Naive thymus-derived CD8-positive, alpha-beta T cell (primary cell): ENCODE data around the gene SLC9A9. TPM values are rescaled to one million over a fixed set of nuclear protein-coding genes. Genes with fewer than 3 reads are reported as not detected.
A peak's percentile ranks its signal among the peaks of the same experiment; 100 is the strongest.
"Not testable (repeated sequence)": the region's sequence is repeated elsewhere in the genome, so short reads cannot be mapped to it uniquely, and the experiment has no call there.

ENCODE experiments used
- ATAC-seq, 2 donors: fragments of 150-1000 bp; cut with Tn5 transposase in 1 of 2; sonication (Bioruptor Pico), chemical (Tn5 transposase) in 1 of 2; 1 replicate in 1 of 2; 2 replicates in 1 of 2; pipeline ENCODE4 v1.10.0; 2021; ENCODE audit warnings: mild to moderate bottlenecking in 2 of 2, moderate library complexity in 2 of 2
- POLR2A ChIA-PET: fragments of 350-600 bp; sonication (Branson Sonifier 250); formaldehyde crosslinking; loops from one replicate; lab custom pipeline; 2021; ENCODE audit warnings: antibody characterized with exemption; lab: Charles Lee
- DNase-seq, 10 donors: peaks; one replicate each; pipeline versions ENCODE4 v3.0.0 to v3.0.0-alpha.2; 2020 to 2022
- H3K27ac Mint-ChIP-seq, 10 donors: one replicate each; pipeline ENCODE4 v1.8.0; 2020 to 2022; ENCODE audit warnings: mild to moderate bottlenecking in 10 of 10, mixed read lengths in 10 of 10, moderate library complexity in 4 of 10, inconsistent platforms in 1 of 10
- H3K27me3 Mint-ChIP-seq, 5 donors: one replicate each; pipeline ENCODE4 v1.8.0; 2021 to 2022; ENCODE audit warnings: mixed read lengths in 5 of 5
- H3K36me3 Mint-ChIP-seq, 3 donors: one replicate each; pipeline ENCODE4 v1.8.0; 2020 to 2022; ENCODE audit warnings: mixed read lengths in 3 of 3, mild to moderate bottlenecking in 2 of 3, inconsistent platforms in 1 of 3
- H3K4me1 Mint-ChIP-seq, 4 donors: one replicate each; pipeline ENCODE4 v1.8.0; 2021 to 2022; ENCODE audit warnings: mixed read lengths in 4 of 4
- H3K4me3 Mint-ChIP-seq, 10 donors: one replicate each; pipeline ENCODE4 v1.8.0; 2020 to 2022; ENCODE audit warnings: mild to moderate bottlenecking in 10 of 10, mixed read lengths in 10 of 10, moderate library complexity in 6 of 10, inconsistent platforms in 1 of 10
- H3K9me3 Mint-ChIP-seq, 9 donors: one replicate each; pipeline ENCODE4 v1.8.0; 2020 to 2022; ENCODE audit warnings: mixed read lengths in 9 of 9, mild to moderate bottlenecking in 3 of 9, inconsistent platforms in 1 of 9, moderate library complexity in 1 of 9
- polyA plus RNA-seq, 3 donors: library from polyadenylated mRNA; unstranded; fragments of 300-500 nt; fragmentation: Illumina TruSeq; gene quantifications; one replicate each; pipeline ENCODE4 v1.2.3, GENCODE V29; 2021
- total RNA-seq, 8 experiments: library from RNA in 2 of 8; stranded (reverse) in 2 of 8; gene quantifications; one replicate each; pipeline ENCODE4 v1.2.3 and lab custom pipeline; 2021 to 2026

Gene SLC9A9
- total RNA-seq (10 to 100 TPM in 1 of 2 experiments, 1 to 10 TPM in 1; 9.6 to 10.9 TPM), polyA plus RNA-seq (10 to 100 TPM; 14.2 to 19.4 (median 17.3) TPM), total RNA-seq (lab: John Stamatoyannopoulos, UW) (0.84 to 15.8 (median 6.9) reads per million in 6 experiments)

DNA sequence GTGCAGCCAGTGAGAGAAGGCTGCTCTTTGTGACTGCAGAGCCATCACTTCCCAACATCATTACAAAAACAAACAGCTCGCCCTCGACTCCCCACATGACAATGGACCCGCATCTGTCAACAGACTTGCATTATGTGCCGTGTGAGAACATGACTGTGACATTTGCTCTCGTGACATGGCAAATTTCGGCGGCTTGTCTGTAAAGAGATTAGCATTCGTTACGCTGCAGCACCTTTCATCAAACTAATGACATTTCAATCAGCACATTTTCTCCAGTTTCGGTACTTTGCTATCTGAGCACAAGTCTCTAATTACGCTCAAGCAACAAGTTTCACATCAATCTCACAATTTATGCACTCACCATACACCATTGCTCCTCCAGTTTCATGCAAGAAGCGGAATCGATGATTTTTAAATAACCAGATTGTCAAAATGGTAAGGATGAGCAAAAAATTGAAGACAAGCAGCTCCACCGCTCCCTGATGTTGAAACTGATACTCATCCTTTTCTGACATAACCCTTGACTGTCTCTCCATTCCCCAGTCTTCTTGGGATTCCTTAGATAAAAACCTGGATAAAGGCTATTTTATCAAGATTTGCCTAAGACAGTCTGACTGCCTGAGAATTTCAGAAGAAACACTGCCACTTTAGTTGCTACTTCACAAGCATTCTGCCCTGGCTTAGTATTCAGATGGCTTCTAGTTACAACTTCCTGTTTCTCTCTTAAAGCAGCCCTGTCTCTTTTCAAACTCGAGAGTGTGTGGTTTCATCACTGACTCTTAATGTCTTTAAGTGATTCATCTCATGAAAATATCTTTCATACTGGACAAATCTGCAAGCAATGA, at the start of gene SLC9A9:
SLC9A9 (minus strand) TSS at position 682 of the 845 bp plus-strand sequence; CDS start at position 536, 146 bp downstream.
- ATAC-seq (peak; percentile 90 to 98), DNase-seq (peak in 7 of 10 donors; percentile 10 to 44 (median 21))
- Mint-ChIP-seq H3K9me3 (no peaks in the 10 kb centered on the region), H3K36me3 (no peaks in the 10 kb centered on the region), H3K4me1 (peaks cover 10 to 54% (median 41%) of the 10 kb centered on the region in 4 donors), H3K27me3 (no peaks in the 10 kb centered on the region), H3K27ac (peak within 1 kb of the TSS; percentile 79 to 95 (median 94)), H3K4me3 (peak within 1 kb of the TSS; percentile 88 to 100 (median 98))
- POLR2A ChIA-PET: interaction anchor here (0.7 to 3.7 kb wide), 2 partner anchors 124 to 660 kb away, joined by 4 to 19 read pairs; partner anchors contain the start of gene DIPK2A

DNA sequence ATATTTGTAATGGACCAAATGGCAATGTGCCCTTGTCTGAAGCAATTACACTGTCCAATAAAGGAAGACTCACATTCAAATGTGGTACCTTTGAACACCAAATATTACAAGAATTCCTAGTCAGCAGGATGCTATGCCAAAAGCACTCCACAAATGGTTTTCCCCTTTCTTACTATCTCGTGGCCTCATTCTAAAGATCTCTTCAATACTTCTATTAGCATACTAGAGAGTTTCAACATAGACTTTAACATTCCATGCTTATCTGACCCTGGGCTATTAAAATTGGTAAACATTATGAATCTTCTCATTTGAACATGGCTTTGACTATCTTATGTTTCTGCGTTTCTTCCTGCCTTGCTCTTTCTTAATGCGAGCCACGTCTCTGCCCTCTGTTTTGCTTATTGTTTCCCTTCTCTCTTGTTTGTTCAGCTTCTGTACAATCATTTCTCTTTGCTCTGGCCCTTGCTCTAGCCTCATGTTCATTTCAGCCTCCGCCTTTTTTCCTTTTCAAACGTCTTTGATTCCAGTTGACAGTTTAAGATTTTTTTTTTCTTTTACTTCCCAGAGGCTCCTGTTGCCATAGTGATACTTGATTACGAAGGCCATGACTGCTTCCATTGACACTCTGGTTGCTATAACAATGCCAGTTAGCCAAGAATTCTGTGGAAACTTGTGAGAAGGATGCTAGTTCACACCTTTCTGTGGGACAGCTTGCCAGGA, 49.5 kb upstream of the SLC9A9 start:
- Mint-ChIP-seq H3K4me3 (no peak overlapping the region), H3K27ac (no peak overlapping the region), H3K4me1 (no peaks in the 10 kb centered on the region), H3K27me3 (peaks cover 0 to 13% (median 5%) of the 10 kb centered on the region in 5 donors), H3K9me3 (no peaks in the 10 kb centered on the region), H3K36me3 (no peaks in the 10 kb centered on the region)
- ATAC-seq (no peak), DNase-seq (no peak)
- POLR2A ChIA-PET: no interaction called here

DNA sequence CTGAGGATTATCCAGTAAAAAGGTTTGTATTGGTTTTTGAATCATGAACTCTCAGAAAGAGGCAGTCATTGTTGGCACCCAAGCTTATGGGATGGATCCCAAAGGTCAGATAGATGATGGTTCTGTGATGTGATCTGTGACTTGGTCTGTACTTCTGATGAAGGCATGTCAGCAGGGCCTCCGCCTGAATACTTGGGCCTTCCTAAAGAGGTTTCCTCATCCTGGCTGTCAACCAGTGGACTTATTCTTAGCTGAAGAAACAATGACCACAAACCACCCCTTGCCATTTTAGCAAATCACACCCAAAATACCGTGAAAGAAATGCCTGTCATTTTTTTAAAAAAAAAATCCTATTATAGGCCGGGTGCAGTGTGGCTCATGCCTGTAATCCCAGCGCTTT, 48.2 kb upstream of the SLC9A9 start:
- Mint-ChIP-seq H3K4me1 (no peaks in the 10 kb centered on the region), H3K4me3 (no peak overlapping the region), H3K36me3 (no peaks in the 10 kb centered on the region), H3K27ac (no peak overlapping the region), H3K27me3 (peaks cover 9 to 25% (median 11%) of the 10 kb centered on the region in 5 donors), H3K9me3 (no peaks in the 10 kb centered on the region)
- POLR2A ChIA-PET: no interaction called here
- no peak for ATAC-seq
- DNase-seq: no peak

DNA sequence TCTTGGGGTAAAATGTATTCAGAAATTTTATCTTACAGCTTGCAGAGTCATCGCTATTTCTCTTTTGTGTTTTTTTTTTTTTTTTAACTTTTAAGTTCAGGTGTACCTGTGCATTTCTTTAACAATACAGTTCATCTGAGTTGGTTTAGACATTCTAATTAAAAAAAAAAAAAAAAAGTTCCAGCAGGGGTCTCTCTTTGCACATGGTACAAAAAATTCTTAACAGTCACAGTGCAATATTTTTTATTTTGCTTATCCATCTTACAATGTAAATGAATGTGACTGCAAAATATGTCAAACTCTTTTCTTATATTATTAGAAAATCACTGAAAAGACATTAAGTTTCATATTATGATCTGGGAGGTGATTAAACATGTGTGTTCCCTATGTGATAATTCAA, 47.5 kb upstream of the SLC9A9 start:
- H3K27me3 Mint-ChIP-seq: peaks cover 9 to 23% (median 11%) of the 10 kb centered on the region in 5 donors
- H3K9me3 Mint-ChIP-seq: no peaks in the 10 kb centered on the region
- ATAC-seq (no peak), DNase-seq (peak in 1 of 10 donors; percentile 4)
- no peaks in the 10 kb centered on the region for H3K36me3 Mint-ChIP-seq
- no peaks in the 10 kb centered on the region for H3K4me1 Mint-ChIP-seq
- H3K27ac Mint-ChIP-seq: no peak overlapping the region
- POLR2A ChIA-PET: no interaction called here
- no peak overlapping the region for H3K4me3 Mint-ChIP-seq

DNA sequence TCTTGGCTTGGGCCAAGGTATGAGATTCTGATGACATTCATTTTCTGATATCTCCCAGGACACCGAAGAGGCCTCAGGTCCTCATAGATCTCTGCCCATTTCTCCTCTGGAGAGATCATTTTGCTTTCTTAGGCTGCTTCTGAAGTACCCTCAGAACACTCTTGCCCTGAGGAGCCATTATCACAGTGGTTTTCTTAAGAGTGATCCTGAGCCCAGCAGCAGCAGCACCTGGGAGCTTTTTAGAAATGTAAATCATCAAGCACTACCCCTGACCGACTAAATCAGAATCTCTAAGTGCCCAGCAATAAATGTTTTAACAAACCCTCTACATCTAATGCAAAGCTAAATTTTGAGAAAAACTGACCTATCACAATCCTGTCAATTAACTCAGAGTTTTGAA, 40.6 kb upstream of the SLC9A9 start:
- POLR2A ChIA-PET: no interaction called here
- no peak overlapping the region for H3K4me3 Mint-ChIP-seq
- no peak overlapping the region for H3K27ac Mint-ChIP-seq
- H3K4me1 Mint-ChIP-seq: no peaks in the 10 kb centered on the region
- peaks cover 0 to 2% (median 0%) of the 10 kb centered on the region in 9 donors for H3K9me3 Mint-ChIP-seq
- no peak for DNase-seq
- no peaks in the 10 kb centered on the region for H3K36me3 Mint-ChIP-seq
- peaks cover 6 to 16% (median 12%) of the 10 kb centered on the region in 5 donors for H3K27me3 Mint-ChIP-seq
- ATAC-seq: no peak

DNA sequence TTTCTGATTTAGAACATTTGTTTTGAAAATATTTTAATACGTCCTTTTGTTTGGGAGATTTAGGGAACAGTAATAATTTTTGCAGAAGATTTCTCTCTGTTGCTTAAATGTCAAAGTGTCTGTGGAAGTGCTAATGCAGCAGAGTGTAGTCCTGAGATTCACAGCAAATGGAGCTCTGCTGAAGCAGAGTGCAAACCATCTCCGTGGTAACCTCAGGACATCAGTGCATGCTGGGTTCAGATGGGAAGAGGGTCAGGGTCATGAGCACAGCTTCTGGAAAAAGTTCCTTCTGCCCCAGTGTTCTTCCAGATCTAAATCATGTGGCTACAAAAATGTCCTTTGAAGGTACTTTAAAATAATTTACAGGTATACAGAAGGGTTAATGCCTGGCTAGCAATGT, 39.9 kb upstream of the SLC9A9 start:
- Mint-ChIP-seq H3K4me3 (no peak overlapping the region), H3K27me3 (peaks cover 6 to 23% (median 11%) of the 10 kb centered on the region in 5 donors), H3K36me3 (no peaks in the 10 kb centered on the region), H3K4me1 (no peaks in the 10 kb centered on the region), H3K27ac (peak overlapping the region in 1 of 10 donors; percentile 4), H3K9me3 (peaks cover 0 to 2% (median 0%) of the 10 kb centered on the region in 9 donors)
- DNase-seq: no peak
- no peak for ATAC-seq
- POLR2A ChIA-PET: no interaction called here

DNA sequence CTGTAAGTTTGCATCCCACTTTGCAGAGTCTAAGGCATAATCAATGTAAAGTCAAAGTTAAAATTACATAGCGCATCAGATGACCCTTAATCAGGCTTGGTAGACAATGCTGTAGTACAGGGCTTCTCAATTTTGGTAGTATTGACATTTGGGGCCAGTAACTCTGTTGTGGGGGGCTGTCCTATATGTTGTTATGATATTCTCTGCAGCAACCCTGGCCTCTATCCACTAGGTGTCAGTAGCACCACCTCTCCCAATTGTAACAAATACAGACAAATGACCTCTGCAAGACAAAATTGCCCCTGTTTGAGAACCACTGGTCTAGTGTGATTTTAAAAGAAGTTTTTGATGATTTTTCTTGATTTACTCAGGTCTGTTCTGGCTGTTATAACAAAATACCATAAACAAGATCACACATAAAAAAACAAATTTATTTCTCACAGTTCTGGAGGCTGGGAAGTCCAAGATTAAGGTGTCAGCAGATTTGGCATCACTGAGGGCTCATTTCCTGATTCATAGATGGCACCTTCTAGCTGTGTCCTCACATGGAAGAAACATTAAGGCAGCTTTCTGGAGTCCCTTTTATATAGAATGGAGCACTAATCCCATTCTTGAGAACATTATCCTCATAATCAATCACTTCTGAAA, 37.6 kb upstream of the SLC9A9 start:
- Mint-ChIP-seq H3K27ac (no peak overlapping the region), H3K9me3 (peaks cover 0 to 2% (median 0%) of the 10 kb centered on the region in 9 donors), H3K27me3 (peaks cover 0 to 18% (median 5%) of the 10 kb centered on the region in 5 donors), H3K4me3 (no peak overlapping the region), H3K36me3 (no peaks in the 10 kb centered on the region), H3K4me1 (no peaks in the 10 kb centered on the region)
- peak; percentile 69 to 80 for ATAC-seq
- peak in 7 of 10 donors; percentile 6 to 59 (median 32) for DNase-seq
- POLR2A ChIA-PET: no interaction called here

DNA sequence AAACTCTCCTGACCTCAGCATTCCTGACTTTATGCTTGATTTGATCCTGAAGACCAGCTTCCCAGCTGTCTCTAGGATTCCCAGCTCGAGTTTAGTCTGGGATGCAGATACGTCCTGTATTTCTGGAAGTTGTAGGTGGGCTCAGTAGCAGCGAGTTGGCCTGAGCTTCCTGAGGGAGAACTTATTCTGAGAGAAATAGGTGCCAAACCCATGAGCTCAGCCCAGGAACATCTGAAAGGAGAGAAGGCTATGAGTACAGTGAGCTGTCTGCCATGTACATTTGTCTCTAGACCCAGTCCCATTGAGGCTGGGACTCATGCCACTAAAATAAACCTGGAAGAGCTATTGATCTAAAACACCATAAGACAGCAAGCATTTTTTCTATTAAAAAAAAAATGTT, 36.6 kb upstream of the SLC9A9 start:
- Mint-ChIP-seq H3K4me3 (no peak overlapping the region), H3K27ac (no peak overlapping the region), H3K4me1 (no peaks in the 10 kb centered on the region), H3K9me3 (peaks cover 0 to 2% (median 0%) of the 10 kb centered on the region in 9 donors), H3K27me3 (peaks cover 3 to 20% (median 5%) of the 10 kb centered on the region in 5 donors), H3K36me3 (no peaks in the 10 kb centered on the region)
- DNase-seq (no peak), ATAC-seq (no peak)
- POLR2A ChIA-PET: interaction anchor here (0.5 kb wide), 1 partner anchor 1977 kb away, joined by 3 read pairs; no protein-coding TSS in a partner anchor

DNA sequence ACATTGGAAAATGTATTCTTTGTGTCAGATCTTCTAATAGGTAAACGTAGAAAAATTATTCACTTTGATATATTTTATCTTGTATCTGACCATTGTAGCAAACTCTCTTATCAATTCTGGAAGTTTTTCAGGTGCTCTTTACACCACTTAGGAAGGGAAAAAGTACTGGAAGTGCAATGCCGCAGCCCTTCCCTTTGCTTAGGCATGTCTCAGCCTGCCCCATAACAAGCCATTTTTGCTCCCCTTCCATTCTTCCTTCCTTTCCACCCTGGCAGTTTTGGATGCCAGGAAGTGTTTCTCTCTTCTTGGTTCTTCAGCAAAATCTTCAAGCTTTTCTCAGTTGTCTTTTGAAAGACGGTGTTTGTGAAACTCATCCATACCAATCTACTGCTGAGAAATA, 34.9 kb upstream of the SLC9A9 start:
- DNase-seq (no peak), ATAC-seq (no peak)
- POLR2A ChIA-PET: no interaction called here
- H3K9me3 Mint-ChIP-seq: peaks cover 0 to 2% (median 0%) of the 10 kb centered on the region in 9 donors
- no peaks in the 10 kb centered on the region for H3K4me1 Mint-ChIP-seq
- H3K36me3 Mint-ChIP-seq: no peaks in the 10 kb centered on the region
- peaks cover 3 to 20% (median 5%) of the 10 kb centered on the region in 5 donors for H3K27me3 Mint-ChIP-seq
- H3K4me3 Mint-ChIP-seq: no peak overlapping the region
- no peak overlapping the region for H3K27ac Mint-ChIP-seq

DNA sequence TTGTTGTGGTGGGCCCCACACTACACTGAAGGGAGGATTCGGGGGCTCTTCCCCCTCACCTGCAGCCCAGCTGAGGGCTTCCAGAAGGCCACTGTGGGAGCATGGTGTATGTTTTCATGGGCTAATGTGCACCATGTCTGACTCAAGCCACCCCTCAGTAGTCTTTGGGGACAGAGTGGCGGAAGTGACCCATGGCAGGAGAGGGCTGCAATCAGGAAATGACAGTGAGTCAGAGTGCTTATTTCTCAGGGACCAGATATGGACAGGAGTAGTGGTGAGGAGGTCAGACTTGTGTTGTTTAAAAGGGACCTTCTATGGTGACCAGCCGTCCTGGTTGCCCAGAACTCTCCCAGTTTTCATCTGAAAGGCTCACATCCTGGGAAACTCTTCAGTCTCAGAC, 32.8 kb upstream of the SLC9A9 start:
- Mint-ChIP-seq H3K27me3 (peaks cover 3 to 20% (median 7%) of the 10 kb centered on the region in 5 donors), H3K36me3 (no peaks in the 10 kb centered on the region), H3K4me1 (peaks cover 0 to 4% (median 0%) of the 10 kb centered on the region in 4 donors), H3K4me3 (no peak overlapping the region), H3K27ac (no peak overlapping the region), H3K9me3 (peaks cover 0 to 2% (median 0%) of the 10 kb centered on the region in 9 donors)
- POLR2A ChIA-PET: no interaction called here
- DNase-seq (no peak), ATAC-seq (no peak)

DNA sequence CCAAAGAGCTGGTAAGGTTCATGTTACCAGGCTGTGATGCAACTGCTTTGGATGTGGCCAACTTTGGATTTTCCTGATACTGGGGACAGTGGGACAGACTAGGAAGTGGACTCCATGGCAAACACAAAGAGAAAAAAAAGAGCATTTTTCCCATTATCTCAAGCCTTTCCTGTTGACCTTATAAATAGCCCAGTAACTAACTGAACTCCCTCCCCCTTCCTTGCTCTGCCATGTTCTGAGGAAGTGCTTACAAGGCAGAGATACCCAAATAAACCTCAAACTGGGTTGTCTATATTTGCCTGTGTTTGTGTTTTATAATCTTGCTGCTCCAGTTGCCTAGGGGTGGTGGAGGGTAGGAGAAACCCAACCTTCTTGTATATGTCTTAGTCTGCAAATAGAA, 27.3 kb upstream of the SLC9A9 start:
- Mint-ChIP-seq H3K4me1 (peaks cover 0 to 8% (median 3%) of the 10 kb centered on the region in 4 donors), H3K36me3 (no peaks in the 10 kb centered on the region), H3K4me3 (no peak overlapping the region), H3K9me3 (no peaks in the 10 kb centered on the region), H3K27me3 (peaks cover 0 to 3% (median 0%) of the 10 kb centered on the region in 5 donors), H3K27ac (peak overlapping the region in 1 of 10 donors; percentile 49)
- POLR2A ChIA-PET: no interaction called here
- DNase-seq (no peak), ATAC-seq (no peak)

DNA sequence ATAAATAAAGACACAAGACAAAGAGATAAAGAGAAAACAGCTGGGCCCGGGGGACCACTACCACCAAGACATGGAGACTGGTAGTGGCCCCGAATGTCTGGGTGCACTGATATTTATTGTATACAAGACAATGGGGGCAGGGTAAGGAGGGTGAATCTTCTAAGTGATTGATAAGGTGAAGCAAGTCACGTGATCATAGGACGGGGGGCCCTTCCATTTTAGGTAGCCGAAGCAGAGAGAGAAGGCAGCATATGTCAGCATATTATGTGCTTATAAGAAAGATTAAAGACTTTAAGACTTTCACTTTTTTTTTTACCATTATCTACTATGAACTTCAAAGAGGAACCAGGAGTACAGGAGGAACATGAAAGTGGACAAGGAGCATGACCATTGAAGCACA, 25.3 kb upstream of the SLC9A9 start:
- H3K4me1 Mint-ChIP-seq, H3K4me3 Mint-ChIP-seq, POLR2A ChIA-PET, H3K36me3 Mint-ChIP-seq, H3K9me3 Mint-ChIP-seq, H3K27ac Mint-ChIP-seq, ATAC-seq, H3K27me3 Mint-ChIP-seq, DNase-seq: not testable (repeated sequence)
